Activated T-cell treated with anti-CD3 and anti-CD28 coated beads, Interleukin-2, amount 50 U/mL, for 24 hours (primary cell): Measurements from ENCODE around the gene PASD1.

Source experiments
- DNase-seq: peaks from one replicate; pipeline ENCODE4 v3.0.0-alpha.2; 2020
- H3K27ac Mint-ChIP-seq: 2 replicates; pipeline ENCODE4 v1.8.0; 2020; ENCODE audit warnings: mild to moderate bottlenecking, mixed read lengths
- H3K27me3 Mint-ChIP-seq: 2 replicates; pipeline ENCODE4 v1.8.0; 2020; ENCODE audit warnings: mixed read lengths
- H3K36me3 Mint-ChIP-seq: 2 replicates; pipeline ENCODE4 v1.8.0; 2020; ENCODE audit warnings: low read depth, mixed read lengths
- H3K4me1 Mint-ChIP-seq: 2 replicates; pipeline ENCODE4 v1.8.0; 2020; ENCODE audit warnings: low read depth, mixed read lengths
- H3K4me3 Mint-ChIP-seq: 2 replicates; pipeline ENCODE4 v1.8.0; 2020; ENCODE audit warnings: mild to moderate bottlenecking, moderate library complexity, mixed read lengths
- H3K9me3 Mint-ChIP-seq: 2 replicates; pipeline ENCODE4 v1.8.0; 2020; ENCODE audit warnings: mixed read lengths

The PASD1 gene

GRCh38 chrX:151723156-151723760 is 159.8 kb downstream of the PASD1 start:
- peaks cover 21% of the 10 kb centered on the region for H3K27me3 Mint-ChIP-seq
- no peak overlapping the region for H3K4me3 Mint-ChIP-seq
- H3K9me3 Mint-ChIP-seq: no peaks in the 10 kb centered on the region
- no peak for DNase-seq
- H3K36me3 Mint-ChIP-seq: no peaks in the 10 kb centered on the region
- no peaks in the 10 kb centered on the region for H3K4me1 Mint-ChIP-seq
- no peak overlapping the region for H3K27ac Mint-ChIP-seq

GRCh38 chrX:151724563-151725337 is 161.3 kb downstream of the PASD1 start:
- no peaks in the 10 kb centered on the region for H3K36me3 Mint-ChIP-seq
- no peak overlapping the region for H3K4me3 Mint-ChIP-seq
- no peak overlapping the region for H3K27ac Mint-ChIP-seq
- DNase-seq: no peak
- no peaks in the 10 kb centered on the region for H3K4me1 Mint-ChIP-seq
- H3K9me3 Mint-ChIP-seq: no peaks in the 10 kb centered on the region
- H3K27me3 Mint-ChIP-seq: peaks cover 17% of the 10 kb centered on the region

- Mint-ChIP-seq H3K27ac (no peak overlapping the region), H3K4me3 (no peak overlapping the region), H3K4me1 (no peaks in the 10 kb centered on the region), H3K27me3 (peaks cover 20% of the 10 kb centered on the region), H3K9me3 (no peaks in the 10 kb centered on the region), H3K36me3 (no peaks in the 10 kb centered on the region)
- DNase-seq: peak; percentile 8
Measured at GRCh38 chrX:151725338-151725614, 161.8 kb downstream of the PASD1 start.
